NCI-H446 treated with DMSO at 0.1 percent for 48 hours (cell line): ENCODE measurements around the gene PAXIP1.
"Not testable (repeated sequence)": the region's sequence is repeated elsewhere in the genome, so short reads cannot be mapped to it uniquely, and the experiment has no call there.

ENCODE experiments used
- DNase-seq: peaks from one replicate; lab custom pipeline; 2025; lab: John Stamatoyannopoulos, UW

The PAXIP1 gene

DNA sequence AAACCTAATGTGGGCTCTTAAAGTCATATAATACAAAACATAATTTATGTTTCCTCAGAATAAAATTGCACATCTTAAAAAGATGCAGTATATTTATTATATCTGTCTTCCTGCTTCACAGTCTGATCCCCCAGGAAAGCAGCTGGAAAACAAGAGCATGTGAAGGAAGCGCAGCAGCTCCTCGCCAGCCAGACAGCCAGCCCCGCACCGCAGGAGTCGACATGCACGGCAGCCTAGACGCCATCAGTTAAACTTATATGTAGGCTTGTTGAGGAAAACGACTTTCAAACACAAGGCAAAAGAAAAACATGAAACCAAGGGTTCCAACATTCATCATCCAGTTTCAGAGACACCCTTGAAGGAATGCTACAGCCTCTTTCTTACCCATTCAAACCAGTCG is 59.0 kb downstream of the PAXIP1 start:
- no peak for DNase-seq

GRCh38 chr7:154942691-154943090 is 60.2 kb downstream of the PAXIP1 start:
- peak; percentile 5 for DNase-seq

GRCh38 chr7:154937837-154938236 is 65.1 kb downstream of the PAXIP1 start:
- no peak for DNase-seq

DNA sequence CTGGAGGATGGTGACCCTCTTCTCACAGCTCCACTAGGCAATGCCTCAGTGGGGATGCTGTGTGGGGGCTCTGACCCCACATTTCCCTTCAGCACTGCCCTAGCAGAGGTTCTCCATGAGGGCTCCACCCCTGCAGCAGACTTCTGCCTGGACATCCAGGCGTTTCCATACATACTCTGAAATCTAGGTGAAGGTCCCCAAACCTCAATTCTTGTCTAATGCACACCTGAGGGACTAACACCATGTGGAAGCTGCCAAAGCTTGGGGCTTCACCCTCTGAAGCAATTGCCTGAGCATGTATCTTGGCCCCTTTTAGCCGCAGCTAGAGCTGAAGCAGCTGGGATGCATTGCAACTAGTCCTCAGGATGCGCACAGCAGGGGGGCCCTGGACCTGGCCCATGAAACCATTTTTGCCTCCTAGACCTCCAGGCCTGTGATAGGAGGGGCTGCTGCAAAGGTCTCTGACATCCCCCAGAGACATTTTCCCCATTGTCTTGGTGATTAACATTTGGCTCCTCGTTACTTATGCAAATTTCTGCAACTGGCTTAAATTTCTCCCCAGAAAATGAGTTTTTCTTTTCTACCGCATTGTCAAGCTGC is 68.5 kb downstream of the PAXIP1 start:
- not testable (repeated sequence) for DNase-seq

DNA sequence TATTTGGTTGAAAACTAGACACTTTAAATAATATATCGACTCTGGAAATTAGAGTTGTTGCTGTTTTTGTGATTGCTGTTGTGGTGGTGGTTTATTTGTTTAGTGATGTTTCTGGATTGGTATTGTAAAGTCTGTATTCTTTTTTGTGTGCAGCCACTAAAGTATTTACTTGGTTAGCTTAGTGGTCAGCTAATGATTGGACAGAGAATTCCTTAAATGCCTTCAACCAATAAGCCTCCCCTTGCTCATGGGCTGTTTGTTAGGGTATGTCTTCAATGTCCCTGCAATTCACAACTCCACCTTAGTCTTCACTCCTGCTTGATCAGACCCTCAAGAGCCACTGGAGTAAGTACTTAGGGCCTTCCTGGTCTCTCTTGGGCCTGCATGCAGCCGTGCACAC is 71.0 kb downstream of the PAXIP1 start:
- no peak for DNase-seq

DNA sequence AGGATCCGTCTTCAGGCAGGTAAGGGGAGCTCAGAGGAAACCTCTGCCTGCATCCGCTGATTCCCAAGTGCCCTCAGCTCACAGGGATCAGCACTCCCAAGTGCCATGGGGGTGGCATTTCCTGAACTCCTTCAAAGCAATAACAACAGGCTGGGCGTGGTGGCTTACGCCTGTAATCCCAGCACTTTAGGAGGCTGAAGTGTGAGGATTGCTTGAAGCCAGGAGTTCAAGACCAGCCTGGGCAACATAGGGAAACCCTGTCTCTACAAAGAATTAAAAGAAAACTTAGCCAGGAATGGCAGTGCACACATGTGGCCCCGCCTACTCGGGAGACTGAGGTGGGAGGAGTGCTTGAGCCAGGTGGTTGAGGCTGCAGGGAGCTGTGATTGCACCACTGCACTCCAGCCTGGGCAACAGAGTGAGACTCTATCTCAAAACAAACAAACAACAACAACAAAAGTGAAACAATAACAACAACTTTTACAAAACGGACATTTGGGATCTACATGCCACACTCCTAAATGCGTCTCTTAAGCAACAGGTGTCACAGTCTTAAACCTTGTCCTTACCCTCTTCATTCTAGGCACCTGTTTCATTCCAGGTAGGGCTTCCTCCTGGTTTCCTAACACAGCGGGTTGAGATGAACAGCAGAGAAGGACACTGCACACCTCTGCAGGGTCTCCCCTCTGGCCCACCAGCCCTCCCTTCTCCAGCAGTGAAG is 73.8 kb downstream of the PAXIP1 start:
- DNase-seq: no peak

DNA sequence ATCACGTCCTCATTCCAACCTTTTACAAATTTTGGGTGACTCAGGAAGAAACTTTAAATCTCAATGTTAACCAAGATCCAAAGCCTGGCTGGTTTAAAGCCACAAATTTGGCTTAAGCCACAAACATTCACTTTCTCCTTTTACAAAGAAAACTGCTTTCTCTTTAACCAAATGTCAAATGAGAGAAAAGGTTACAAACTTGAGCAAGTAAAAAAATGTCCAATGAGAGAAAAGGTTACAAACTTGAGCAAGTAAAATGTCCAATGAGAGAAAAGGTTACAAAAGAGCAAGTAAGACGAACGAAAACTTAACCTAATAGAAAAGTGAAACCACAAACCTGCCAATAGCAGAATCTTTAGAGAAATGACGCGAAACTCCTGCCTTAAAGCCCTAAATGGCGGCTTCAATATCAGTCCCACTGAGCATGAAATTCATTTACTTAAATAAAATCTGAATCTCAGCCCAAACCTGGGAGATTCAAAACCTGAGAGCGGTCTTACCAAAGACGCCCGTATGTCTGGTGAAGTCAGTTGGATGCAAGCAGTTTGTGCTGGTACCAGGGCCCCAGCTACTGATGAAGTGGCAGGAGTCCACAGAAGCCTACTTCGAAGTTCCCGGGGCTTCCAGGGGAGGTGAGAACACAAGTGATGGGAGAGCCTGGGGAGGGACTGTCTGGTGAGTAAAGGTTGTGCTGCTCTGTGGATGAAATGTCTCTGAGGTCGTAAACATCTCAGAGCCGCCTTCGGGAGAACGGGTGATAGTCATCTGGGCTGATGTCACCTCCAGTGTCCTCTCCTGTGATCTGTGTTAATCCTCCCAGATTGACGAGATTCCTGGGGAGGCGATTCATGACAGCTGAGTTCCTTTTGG is 74.6 kb downstream of the PAXIP1 start:
- DNase-seq: no peak

DNA sequence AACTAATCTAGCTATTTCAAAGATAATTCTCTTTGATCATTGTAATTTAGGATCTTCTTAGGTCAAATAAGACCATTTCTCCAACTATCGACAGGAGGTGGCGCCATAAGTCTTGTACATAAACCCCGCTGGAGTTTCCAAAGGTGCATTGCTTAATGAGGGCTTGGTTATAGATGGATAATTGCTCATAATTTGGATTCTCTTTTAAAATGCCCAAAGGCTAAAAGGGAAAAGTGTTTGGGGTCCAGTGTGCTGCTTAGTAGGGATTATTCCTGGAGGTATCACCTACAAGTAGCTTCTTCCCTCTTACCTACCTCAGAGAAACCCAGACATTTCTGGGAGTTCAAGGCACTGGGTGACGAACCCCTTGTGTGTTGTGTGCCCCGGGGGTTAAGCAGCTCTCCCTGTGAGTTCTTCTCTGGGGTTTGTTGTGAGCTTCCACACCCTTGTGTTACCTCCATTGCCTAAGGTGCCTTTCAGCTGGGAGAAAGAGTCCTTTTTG is 75.2 kb downstream of the PAXIP1 start:
- DNase-seq: peak; percentile 34

DNA sequence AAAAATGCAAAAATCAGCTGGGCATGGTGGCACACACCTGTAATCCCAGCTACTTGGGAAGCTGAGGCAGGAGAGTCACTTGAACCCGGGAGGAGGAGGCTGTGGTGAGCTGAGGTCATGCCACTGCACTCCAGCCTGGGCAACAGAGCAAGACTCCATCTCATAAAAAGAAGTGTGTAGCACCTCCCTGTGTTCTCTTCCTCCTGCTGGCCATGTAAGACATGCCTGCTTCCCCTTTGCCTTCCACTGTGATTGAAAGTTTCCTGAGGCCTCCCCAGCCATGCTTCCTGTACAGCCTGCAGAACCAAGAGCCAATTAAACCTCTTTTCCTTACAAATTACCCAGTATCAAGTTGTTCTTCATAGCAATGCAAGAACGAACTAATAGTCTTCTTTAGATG is 80.5 kb downstream of the PAXIP1 start:
- DNase-seq: not testable (repeated sequence)

GRCh38 chr7:154919344-154920225 is 83.3 kb downstream of the PAXIP1 start:
- no peak for DNase-seq

DNA sequence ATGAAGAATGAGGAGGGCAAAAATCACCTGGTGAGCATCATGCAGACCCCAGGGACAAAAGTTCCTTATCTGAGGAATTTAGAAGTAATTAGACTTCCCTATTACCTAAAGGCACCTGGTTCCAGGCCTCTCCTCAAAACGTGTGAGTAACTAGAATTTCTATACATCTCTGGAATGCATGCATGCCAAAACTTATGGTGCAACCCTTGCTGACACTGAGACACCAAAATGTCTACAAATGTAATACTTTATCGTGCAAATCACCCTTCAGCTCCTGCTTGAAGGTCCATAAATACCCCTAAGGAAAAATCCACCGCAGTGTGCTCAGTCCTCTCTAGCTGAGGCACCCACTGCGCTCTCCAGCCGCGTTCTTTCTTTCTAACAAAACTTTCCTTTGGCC is 84.2 kb downstream of the PAXIP1 start:
- DNase-seq: no peak

DNA sequence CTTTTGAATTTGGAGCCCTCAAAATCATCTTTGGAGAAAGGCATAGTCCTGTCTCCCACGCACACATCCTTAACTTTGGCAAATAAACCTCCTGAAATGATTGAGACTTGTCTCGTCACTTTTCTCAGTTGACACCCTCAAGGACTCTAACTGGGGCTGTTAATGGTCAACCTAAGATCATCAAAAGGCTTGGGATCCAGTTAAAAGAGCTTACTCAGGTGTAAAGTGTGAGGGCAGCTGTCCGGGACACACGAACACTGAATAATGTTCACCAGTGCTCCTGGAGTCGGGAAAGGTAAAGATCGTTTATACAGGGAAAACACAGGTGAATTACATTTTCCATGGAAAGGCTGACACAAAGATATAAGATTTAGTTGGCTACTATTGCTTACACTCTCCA is 84.7 kb downstream of the PAXIP1 start:
- DNase-seq: no peak

- DNase-seq: no peak
These were observed 85.1 kb downstream of the PAXIP1 start for GRCh38 chr7:154917808-154918160.

DNA sequence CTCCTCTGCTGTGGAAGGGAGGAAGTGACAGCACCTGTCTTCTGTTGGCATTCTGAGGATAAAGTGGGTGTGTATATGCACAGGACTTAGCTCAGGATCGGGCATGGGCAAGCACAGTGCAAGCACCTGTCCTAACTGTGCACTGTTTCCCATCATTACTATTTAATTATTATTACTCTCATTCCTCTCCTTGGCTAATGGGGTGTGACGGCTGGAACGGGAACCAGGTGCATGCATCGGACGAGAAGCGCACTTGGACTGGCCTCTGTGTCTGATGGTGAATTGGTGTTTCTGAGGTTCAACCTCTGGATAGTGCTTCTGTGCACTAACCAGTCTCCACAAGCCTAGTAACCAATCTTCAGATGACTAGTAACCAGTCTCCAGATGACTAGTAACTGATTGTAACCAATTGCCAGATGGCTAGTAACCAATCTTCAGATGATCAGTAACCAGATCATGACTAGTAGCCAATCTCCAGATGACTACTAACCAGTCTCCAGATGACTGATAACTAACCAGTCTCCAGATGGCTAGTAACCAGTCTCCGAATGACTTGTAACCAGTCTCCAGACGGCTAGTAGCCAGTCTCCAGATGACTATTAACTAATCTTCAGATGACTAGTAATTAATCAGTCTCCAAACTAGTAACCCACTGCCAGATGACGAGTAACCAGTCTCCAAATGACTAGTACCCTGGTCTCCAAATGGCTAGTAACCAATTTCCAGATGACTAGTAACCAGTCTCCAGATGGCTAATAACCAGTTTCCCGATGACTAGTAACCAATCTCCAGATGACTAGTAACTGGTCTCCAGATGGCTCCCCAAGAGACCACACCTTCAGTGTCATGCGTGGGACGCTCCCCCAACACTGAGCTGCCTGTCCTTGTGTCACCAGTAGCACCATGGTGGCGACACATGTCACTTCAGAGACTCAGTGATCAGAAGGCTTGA is 85.8 kb downstream of the PAXIP1 start:
- no peak for DNase-seq

- DNase-seq: no peak
These were observed 86.5 kb downstream of the PAXIP1 start for GRCh38 chr7:154916381-154916780.

GRCh38 chr7:154915600-154915999 is 87.3 kb downstream of the PAXIP1 start:
- no peak for DNase-seq

DNA sequence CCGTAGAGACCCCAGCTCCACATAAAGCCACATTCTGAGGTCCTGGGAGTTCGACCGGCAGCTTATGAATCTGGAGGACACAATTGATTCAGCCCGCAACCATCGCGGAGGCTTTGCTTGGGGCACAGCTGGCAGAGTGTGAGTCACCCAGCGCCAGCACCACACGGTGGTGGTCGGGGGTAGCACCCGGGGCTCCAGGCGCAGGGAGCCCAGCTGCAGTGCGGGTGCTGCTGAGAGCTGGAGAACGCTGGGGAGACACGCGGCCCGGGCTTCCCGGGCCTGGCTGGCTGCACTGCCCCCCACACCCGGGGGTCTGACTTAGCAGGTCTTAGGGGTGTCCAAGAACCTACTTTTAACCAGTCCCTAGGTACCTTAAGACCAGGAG is 87.9 kb downstream of the PAXIP1 start:
- no peak for DNase-seq

DNA sequence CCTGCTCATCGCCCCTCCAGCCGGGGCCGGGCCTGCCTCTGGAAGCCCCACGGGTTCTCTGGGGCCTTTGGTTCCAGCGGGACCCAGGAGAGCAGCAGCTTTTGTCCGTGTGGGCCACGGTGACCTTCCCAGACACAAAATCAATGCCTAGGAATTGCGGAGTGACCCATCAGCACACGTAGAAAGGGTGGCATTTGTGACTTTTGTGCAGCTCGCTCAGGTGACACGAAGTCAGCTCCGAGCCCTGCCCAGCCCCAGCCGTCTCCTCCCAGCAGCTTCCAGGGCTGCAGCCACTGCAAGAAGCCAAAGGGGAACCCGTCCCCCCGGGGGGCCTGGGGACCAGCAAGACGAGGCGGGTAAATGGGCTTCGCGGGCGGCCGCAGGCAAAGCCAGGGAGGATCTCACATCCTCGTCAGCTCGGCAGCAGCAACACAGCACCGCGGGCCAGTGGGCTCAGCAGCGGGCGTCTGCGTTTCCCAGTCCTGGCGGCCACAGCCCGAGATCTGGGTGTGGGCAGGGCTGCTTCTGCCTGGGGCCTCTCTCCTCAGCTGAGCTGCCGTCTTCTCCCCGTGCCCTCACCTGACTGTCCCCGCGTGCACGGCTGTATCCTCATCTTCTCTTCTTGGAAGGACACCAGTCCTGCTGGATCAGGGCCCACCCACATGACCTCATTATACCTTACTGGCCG is 88.5 kb downstream of the PAXIP1 start:
- no peak for DNase-seq

DNA sequence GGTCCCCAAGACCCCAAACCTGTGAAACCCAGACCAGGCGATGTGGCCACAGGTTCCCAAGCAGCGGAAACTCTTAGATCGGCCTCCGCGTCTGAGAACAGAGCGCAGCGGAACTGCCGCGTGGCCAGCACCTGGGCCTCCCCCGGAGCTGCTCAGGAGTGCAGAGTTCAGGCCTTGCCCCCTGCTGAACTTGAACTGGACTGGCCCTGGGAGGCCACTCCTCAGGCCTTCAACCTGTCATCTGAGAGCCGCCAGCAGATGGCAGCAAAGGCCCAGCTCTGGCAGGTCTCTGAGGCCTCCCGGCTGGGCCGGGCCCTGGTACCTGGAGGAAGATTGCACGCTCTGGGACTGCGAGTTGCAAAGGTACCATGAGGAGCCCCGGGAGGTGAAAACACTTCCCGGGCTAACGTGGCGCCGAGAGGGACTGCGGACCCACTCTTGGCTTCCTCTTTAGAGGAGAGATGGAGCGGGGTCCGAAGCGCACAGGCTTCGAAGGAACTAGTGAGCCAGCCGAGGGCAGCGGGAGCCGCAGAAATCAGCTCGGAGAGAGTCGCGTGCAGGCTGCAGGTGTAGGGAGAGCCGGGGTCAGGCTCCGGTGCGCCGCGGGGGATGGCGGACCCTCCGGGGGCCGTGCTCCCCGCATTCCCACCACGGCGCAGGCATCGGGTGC is 89.2 kb downstream of the PAXIP1 start:
- no peak for DNase-seq
